GM12878 (cell line): Measurements from ENCODE around the gene UFM1.

Experiments
- ATF3 ChIP-seq: IDR thresholded peaks from 2 replicates; pipeline ENCODE4 v1.6.1; 2011; ENCODE audit warnings: low read depth, mild to moderate bottlenecking, low read length, moderate library complexity, borderline replicate concordance; ENCODE audit errors: extremely low read depth
- EP300 ChIP-seq, 2 experiments: fragments of 150-350 bp in 1 of 2; IDR thresholded peaks; 2 replicates each; pipeline ENCODE4 v1.6.1; 2011 to 2012; ENCODE audit warnings: low read depth in 2 of 2, low read length in 2 of 2, borderline replicate concordance in 1 of 2, improper control_type of control experiment in 1 of 2, inconsistent platforms in 1 of 2; ENCODE audit not compliant: control insufficient read depth in 1 of 2
- ETV6 ChIP-seq, 2 experiments: fragments of 450-650 bp in 1 of 2; IDR thresholded peaks in 1 of 2; conservative IDR thresholded peaks in 1 of 2; 2 replicates each; pipeline ENCODE4 v1.6.1; 2014; ENCODE audit warnings: antibody characterized with exemption in 1 of 2, borderline replicate concordance in 1 of 2, low read depth in 1 of 2, mild to moderate bottlenecking in 1 of 2, moderate library complexity in 1 of 2
- GABPA ChIP-seq: IDR thresholded peaks from 2 replicates; pipeline ENCODE4 v1.6.1; 2014; ENCODE audit warnings: antibody characterized with exemption, low read depth, mild to moderate bottlenecking, inconsistent platforms
- MEF2A ChIP-seq: IDR thresholded peaks from 2 replicates; pipeline ENCODE4 v1.6.1; 2011; ENCODE audit warnings: low read depth, mild to moderate bottlenecking, low read length, moderate library complexity; ENCODE audit not compliant: insufficient read depth
- MXI1 ChIP-seq: fragments of 150-350 bp; IDR thresholded peaks from 2 replicates; pipeline ENCODE4 v1.6.1; 2011; ENCODE audit warnings: low read depth, mild to moderate bottlenecking, inconsistent platforms, low read length, improper control_type of control experiment
- POLR2AphosphoS5 ChIP-seq: IDR thresholded peaks from 2 replicates; pipeline ENCODE4 v1.6.1; 2011; ENCODE audit warnings: mild to moderate bottlenecking, low read length, inconsistent platforms
- RAD21 ChIP-seq: IDR thresholded peaks from 2 replicates; pipeline ENCODE4 v1.6.1; 2011; ENCODE audit warnings: mild to moderate bottlenecking, low read depth, low read length, moderate library complexity; ENCODE audit not compliant: insufficient read depth
- SREBF2 ChIP-seq: IDR thresholded peaks from 2 replicates; pipeline ENCODE4 v1.6.1; 2012; ENCODE audit warnings: mild to moderate bottlenecking, low read length
- STAT1 ChIP-seq: fragments of 450-650 bp; conservative IDR thresholded peaks from 2 replicates; pipeline ENCODE4 v1.6.1; 2014; ENCODE audit warnings: antibody characterized with exemption, mild to moderate bottlenecking
- USF1 ChIP-seq: IDR thresholded peaks from 2 replicates; pipeline ENCODE4 v1.6.1; 2011; ENCODE audit warnings: borderline replicate concordance, low read depth, mild to moderate bottlenecking, moderate library complexity, mixed read lengths, low read length; ENCODE audit not compliant: insufficient read depth; ENCODE audit errors: extremely low read length
- ZNF592 ChIP-seq: fragments of 450-650 bp; IDR thresholded peaks from 2 replicates; pipeline ENCODE4 v1.6.1; 2017; ENCODE audit warnings: mild to moderate bottlenecking, moderate library complexity
- TF ChIP-seq, protein P1 (sequence below), 3 experiments: IDR thresholded peaks in 2 of 3; conservative IDR thresholded peaks in 1 of 3; 2 replicates each; pipeline ENCODE4 v1.5.1; 2011; ENCODE audit warnings: low read depth in 3 of 3, low read length in 3 of 3, mild to moderate bottlenecking in 3 of 3, control low read depth in 2 of 3, moderate library complexity in 2 of 3, inconsistent platforms in 1 of 3, mixed read lengths in 1 of 3; ENCODE audit not compliant: control insufficient read depth in 2 of 3, insufficient read depth in 1 of 3; ENCODE audit errors: extremely low read depth in 1 of 3

- TF ChIP-seq USF1 (no peak), RAD21 (no peak), STAT1 (no peak), ATF3 (no peak), ETV6 (conservative IDR thresholded peaks at IDR 0.05 in 1 of 2, IDR thresholded peaks at IDR 0.05 in 1 of 2; ENCODE audit: borderline replicate concordance in 1 of 2, low read depth in 1 of 2) (no peak), ZNF592 (no peak), MEF2A (no peak), MXI1 (no peak), EP300 (IDR thresholded peaks at IDR 0.05; ENCODE audit: borderline replicate concordance in 1 of 2, control insufficient read depth in 1 of 2, low read depth in 2 of 2, low read length in 2 of 2) (no peak), SREBF2 (no peak), GABPA (no peak), POLR2AphosphoS5 (no peak)
- TF ChIP-seq, protein P1, sequence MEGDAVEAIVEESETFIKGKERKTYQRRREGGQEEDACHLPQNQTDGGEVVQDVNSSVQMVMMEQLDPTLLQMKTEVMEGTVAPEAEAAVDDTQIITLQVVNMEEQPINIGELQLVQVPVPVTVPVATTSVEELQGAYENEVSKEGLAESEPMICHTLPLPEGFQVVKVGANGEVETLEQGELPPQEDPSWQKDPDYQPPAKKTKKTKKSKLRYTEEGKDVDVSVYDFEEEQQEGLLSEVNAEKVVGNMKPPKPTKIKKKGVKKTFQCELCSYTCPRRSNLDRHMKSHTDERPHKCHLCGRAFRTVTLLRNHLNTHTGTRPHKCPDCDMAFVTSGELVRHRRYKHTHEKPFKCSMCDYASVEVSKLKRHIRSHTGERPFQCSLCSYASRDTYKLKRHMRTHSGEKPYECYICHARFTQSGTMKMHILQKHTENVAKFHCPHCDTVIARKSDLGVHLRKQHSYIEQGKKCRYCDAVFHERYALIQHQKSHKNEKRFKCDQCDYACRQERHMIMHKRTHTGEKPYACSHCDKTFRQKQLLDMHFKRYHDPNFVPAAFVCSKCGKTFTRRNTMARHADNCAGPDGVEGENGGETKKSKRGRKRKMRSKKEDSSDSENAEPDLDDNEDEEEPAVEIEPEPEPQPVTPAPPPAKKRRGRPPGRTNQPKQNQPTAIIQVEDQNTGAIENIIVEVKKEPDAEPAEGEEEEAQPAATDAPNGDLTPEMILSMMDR (IDR thresholded peaks at IDR 0.05 in 2 of 3, conservative IDR thresholded peaks at IDR 0.05 in 1 of 3; ENCODE audit: control insufficient read depth in 2 of 3, extremely low read depth in 1 of 3, insufficient read depth in 1 of 3, low read depth in 3 of 3, low read length in 3 of 3) = no peak
Observed at GRCh38 chr13:38366954-38367645, 17.4 kb downstream of the UFM1 start.
